Neural cell (in vitro differentiated cells): ENCODE results near the gene SPOCK1.

ENCODE experiments used
- EZH2 ChIP-seq: fragments of 200-600, 300-800 bp; shearing (Covaris generic), sonication (generic); IDR thresholded peaks from 2 replicates; pipeline ENCODE4 v1.6.1; 2014; ENCODE audit warnings: antibody characterized with exemption, low read length, borderline replicate concordance, mild to moderate bottlenecking; ENCODE audit not compliant: insufficient read depth, poor library complexity, severe bottlenecking
- POLR2AphosphoS5 ChIP-seq: IDR thresholded peaks from 2 replicates; pipeline ENCODE4 v1.6.1; 2012
- SMC3 ChIP-seq: fragments of 450-650 bp; conservative IDR thresholded peaks from 2 replicates; pipeline ENCODE4 v1.6.1; 2014; ENCODE audit warnings: antibody characterized with exemption, mild to moderate bottlenecking, moderate library complexity; ENCODE audit not compliant: poor library complexity
- TAF1 ChIP-seq: IDR thresholded peaks from 2 replicates; pipeline ENCODE4 v1.6.1; 2012; ENCODE audit warnings: low read depth
- TF ChIP-seq, protein P1 (sequence below): fragments of 450-650 bp; IDR thresholded peaks from 2 replicates; pipeline ENCODE4 v1.5.1; 2014; ENCODE audit warnings: antibody characterized with exemption, mild to moderate bottlenecking, moderate library complexity; ENCODE audit not compliant: poor library complexity, severe bottlenecking

DNA sequence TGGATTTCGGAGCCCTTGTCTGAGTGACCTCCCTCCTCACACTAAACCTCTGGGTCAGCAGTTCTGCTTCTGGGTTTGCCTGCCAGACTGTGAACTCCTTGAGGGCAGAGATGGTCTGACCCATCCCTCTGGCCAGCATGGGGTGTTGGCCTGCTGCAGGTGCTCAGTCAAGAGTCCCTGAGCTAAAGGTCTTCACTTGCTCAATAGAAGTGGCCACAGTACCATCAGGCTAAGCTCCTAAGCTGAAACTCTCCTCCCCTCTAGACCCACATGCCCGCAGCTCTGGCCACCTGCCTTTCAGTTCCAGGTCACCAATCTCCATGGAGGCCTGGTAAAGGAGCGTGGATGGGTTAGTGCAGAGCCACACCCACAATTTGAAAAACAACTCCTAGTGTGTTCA is 316.6 kb downstream of the SPOCK1 start:
- TF ChIP-seq POLR2AphosphoS5 (no peak), TAF1 (no peak), SMC3 (no peak), EZH2 (no peak)
- TF ChIP-seq, protein P1, sequence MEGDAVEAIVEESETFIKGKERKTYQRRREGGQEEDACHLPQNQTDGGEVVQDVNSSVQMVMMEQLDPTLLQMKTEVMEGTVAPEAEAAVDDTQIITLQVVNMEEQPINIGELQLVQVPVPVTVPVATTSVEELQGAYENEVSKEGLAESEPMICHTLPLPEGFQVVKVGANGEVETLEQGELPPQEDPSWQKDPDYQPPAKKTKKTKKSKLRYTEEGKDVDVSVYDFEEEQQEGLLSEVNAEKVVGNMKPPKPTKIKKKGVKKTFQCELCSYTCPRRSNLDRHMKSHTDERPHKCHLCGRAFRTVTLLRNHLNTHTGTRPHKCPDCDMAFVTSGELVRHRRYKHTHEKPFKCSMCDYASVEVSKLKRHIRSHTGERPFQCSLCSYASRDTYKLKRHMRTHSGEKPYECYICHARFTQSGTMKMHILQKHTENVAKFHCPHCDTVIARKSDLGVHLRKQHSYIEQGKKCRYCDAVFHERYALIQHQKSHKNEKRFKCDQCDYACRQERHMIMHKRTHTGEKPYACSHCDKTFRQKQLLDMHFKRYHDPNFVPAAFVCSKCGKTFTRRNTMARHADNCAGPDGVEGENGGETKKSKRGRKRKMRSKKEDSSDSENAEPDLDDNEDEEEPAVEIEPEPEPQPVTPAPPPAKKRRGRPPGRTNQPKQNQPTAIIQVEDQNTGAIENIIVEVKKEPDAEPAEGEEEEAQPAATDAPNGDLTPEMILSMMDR, result no peak
